Measurements from ENCODE around the gene TPGS2. TPM values are rescaled to one million over a fixed set of nuclear protein-coding genes. Genes with fewer than 3 reads are reported as not detected.

The TPGS2 gene
- polyA plus RNA-seq, 4 donors, result 114 to 129 (median 115) TPM

GRCh38 chr18:36745219-36745975 is 83.4 kb downstream of the TPGS2 start:
- DNase-seq (ENCODE audit: low read depth in 4 of 4, low spot score in 2 of 4), result no peak

- DNase-seq (ENCODE audit: low read depth in 4 of 4, low spot score in 2 of 4), result no peak
Measured at GRCh38 chr18:36744261-36744876, 84.4 kb downstream of the TPGS2 start.

Other genes starting within 250 kb of the TPGS2 start
- 10 to 100 TPM in 2 of 4 donors, 1 to 10 TPM in 2; 8.6 to 13.6 (median 11.3) TPM for gene KIAA1328, start 125 bp upstream of the TPGS2 start, polyA plus RNA-seq (ENCODE audit: insufficient read length in 4 of 4)